Epithelial cell of proximal tubule (primary cell): ENCODE measurements around the gene WSB1. TPM values are rescaled to one million over a fixed set of nuclear protein-coding genes. Genes with fewer than 3 reads are reported as not detected.

Experiments
- DNase-seq: peaks from one replicate; pipeline ENCODE4 v3.0.0-alpha.2; 2011; ENCODE audit warnings: low read depth
- H3K4me3 ChIP-seq: 2 replicates; pipeline ENCODE4 v1.5.1; 2011; ENCODE audit warnings: low read depth, mild to moderate bottlenecking, low read length
- CTCF ChIP-seq: conservative IDR thresholded peaks from 2 replicates; pipeline ENCODE4 v1.5.1; 2012; ENCODE audit warnings: low read depth, mild to moderate bottlenecking, low read length
- total RNA-seq: library from RNA; depleted of rRNA; stranded (reverse); fragments of >200 nt; gene quantifications from 2 replicates; pipeline ENCODE4 v1.2.3, GENCODE V29; 2015

Gene WSB1
- total RNA-seq, 1 donor from 2014 or later = 68.5 TPM

GRCh38 chr17:27256225-27257030, 37.5 kb upstream of the WSB1 start:
- peak; percentile 22 for DNase-seq
- H3K4me3 ChIP-seq = no peak overlapping the region
- no peak for TF ChIP-seq CTCF

GRCh38 chr17:27257031-27257357, 36.9 kb upstream of the WSB1 start:
- peak; percentile 44 for DNase-seq
- no peak for TF ChIP-seq CTCF
- no peak overlapping the region for H3K4me3 ChIP-seq

GRCh38 chr17:27259356-27259755, 34.6 kb upstream of the WSB1 start:
- DNase-seq = no peak
- no peak for TF ChIP-seq CTCF
- H3K4me3 ChIP-seq = no peak overlapping the region

GRCh38 chr17:27263386-27263785, 30.5 kb upstream of the WSB1 start:
- DNase-seq = no peak
- H3K4me3 ChIP-seq = no peak overlapping the region
- TF ChIP-seq CTCF = no peak

- H3K4me3 ChIP-seq = no peak overlapping the region
- TF ChIP-seq CTCF = no peak
- no peak for DNase-seq
Measured at GRCh38 chr17:27264068-27264812, 29.7 kb upstream of the WSB1 start.

- no peak for TF ChIP-seq CTCF
- no peak for DNase-seq
- H3K4me3 ChIP-seq = no peak overlapping the region
Measured at GRCh38 chr17:27265333-27265732, 28.6 kb upstream of the WSB1 start.

- no peak for DNase-seq
- no peak for TF ChIP-seq CTCF
Measured at GRCh38 chr17:27266228-27266627, 27.7 kb upstream of the WSB1 start.

More at GRCh38 chr17:27266228-27266627, 27.7 kb upstream of the WSB1 start:
- no peak overlapping the region for H3K4me3 ChIP-seq
